Measurements from ENCODE around the gene KRT74. TPM values are rescaled to one million over a fixed set of nuclear protein-coding genes. Genes with fewer than 3 reads are reported as not detected.

Gene KRT74
- total and polyA plus RNA-seq, 2 donors: not detected

DNA sequence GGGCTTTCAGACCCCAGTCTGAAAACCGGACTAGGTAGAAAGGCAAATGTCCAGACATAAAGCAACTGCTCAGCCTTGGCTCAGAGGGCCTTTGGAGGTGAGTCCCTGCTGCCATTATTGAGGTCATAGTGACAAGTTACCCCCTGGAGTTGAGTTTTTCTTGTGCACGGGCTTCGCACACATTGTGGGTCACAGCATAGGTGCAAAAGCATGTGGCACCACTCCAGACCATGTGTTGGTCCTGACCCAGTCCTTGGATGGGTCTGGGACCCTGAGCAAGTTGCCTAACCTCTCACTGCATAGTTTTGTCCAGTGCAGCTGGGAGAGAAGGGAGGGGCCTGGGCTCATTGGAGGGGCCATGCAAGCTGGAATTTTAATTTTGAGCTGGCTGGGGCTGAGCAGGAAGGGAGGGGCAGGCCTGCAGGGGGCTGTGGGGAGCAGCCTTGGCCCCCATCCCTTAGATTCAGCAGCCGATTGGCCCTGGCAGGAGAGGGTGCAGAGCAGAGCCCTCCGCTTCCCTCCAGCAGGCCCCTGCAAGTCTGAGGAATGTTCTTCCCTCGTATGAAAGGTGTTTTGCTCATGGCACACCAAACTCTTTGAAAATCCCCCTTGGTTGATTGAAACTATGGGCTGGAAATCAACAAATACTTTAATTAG is 49.3 kb downstream of the KRT74 start:
- H3K27ac ChIP-seq (ENCODE audit: low read depth): no peak overlapping the region
- DNase-seq (ENCODE audit: extremely low spot score): no peak
- no peaks in the 10 kb centered on the region for H3K36me3 ChIP-seq (ENCODE audit: insufficient read depth)
- 71% methylated on average over 6 of the region's 6 CpGs for WGBS
- no peak overlapping the region for H3K4me3 ChIP-seq (ENCODE audit: low read depth, low read length)
- H3K4me1 ChIP-seq (ENCODE audit: insufficient read depth): no peaks in the 10 kb centered on the region

DNA sequence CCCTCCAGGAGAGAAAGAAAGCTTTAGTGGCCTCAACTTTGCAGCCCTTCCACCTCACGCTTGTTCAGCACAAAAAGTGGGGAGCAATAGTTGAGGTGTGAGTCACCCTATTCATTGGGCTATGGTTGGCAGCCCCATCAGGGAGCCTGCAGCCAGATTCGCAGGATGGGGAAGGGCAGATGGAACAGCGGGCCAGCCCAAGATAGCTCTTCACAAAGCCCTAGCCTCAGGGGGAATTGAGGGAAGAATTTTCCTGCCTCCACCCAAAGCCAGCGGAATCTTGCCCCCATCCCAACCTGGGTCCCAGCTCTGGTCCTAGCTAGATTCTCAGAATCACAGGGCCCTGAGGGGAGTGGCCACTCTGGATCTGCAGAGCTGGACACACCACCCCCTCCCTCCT is 49.8 kb downstream of the KRT74 start:
- Histone ChIP-seq H3K4me1 (ENCODE audit: insufficient read depth) (no peaks in the 10 kb centered on the region), H3K36me3 (ENCODE audit: insufficient read depth) (no peaks in the 10 kb centered on the region), H3K27ac (ENCODE audit: low read depth) (no peak overlapping the region), H3K4me3 (ENCODE audit: low read depth, low read length) (no peak overlapping the region)
- 92% methylated on average over 4 of the region's 4 CpGs for WGBS
- DNase-seq (ENCODE audit: extremely low spot score): no peak

DNA sequence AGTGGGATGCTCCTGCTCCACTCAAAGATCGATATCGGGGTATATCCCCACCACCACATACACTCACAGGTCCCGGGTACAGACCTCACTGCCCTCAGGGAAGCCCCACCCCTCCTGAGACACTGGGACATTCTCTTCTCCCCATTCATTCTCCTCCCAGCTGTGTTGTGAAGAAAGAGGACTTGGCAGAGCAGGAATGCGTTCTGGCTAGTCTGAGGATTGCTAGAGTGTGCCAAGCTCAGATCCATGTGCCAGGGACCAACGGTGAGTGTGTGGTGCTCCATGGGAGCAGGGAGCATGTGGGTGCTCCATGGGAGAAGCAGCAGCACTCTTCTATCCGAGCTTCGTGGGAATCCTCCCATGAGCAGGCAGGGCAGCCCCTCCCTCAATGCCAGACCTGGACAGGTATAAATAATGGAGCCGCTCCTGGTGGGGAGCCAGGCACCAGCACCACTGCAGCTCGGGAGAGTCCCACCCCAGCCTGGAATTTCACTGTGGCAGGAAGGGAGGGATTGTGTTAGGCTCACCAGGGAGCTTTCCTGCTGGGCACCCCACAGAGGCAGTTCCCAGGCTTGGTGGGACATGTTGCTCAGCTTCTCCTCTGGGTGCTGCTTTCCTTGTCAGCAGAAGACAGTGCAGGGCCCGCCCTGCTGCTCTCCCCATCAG is 51.2 kb downstream of the KRT74 start:
- Histone ChIP-seq H3K4me1 (ENCODE audit: insufficient read depth) (no peaks in the 10 kb centered on the region), H3K36me3 (ENCODE audit: insufficient read depth) (no peaks in the 10 kb centered on the region), H3K27ac (ENCODE audit: low read depth) (no peak overlapping the region), H3K4me3 (ENCODE audit: low read depth, low read length) (no peak overlapping the region)
- no peak for DNase-seq (ENCODE audit: extremely low spot score)
- WGBS: 76% methylated on average over 10 of the region's 10 CpGs

DNA sequence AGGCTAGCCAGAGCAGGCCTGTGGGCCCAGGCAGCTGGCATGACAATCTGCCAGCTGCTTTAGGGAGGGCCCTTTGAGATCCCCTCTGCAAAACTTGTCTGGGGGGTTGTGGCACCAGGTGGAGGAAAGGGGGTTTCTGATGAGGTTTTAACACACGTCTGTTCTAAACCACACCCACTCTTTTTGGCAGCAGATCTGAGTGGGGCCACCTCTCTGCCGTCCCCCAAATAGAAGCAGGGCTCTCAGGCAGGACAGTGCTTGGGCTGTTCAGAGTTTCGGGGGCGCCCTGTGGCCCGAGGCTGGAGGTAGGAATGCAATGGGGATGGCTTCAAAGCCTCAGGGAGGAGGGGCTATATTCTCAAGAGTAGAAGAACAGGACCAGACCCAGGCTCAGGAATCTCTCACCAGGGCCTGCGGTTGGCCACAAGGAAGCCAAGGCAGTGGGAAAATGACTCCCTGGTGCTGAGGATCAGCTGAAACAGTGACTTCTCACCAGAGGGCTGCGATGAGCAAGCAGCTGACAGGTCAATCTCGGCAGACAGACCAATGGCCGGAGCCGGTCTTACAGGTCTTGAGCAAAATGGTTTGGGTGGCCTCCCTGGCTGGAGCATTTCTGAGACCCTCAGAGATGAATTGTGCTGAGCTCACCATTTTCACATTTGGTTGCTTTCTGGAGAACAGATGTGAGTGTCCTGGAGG is 51.9 kb downstream of the KRT74 start:
- Histone ChIP-seq H3K4me3 (ENCODE audit: low read depth, low read length) (no peak overlapping the region), H3K27ac (ENCODE audit: low read depth) (no peak overlapping the region), H3K4me1 (ENCODE audit: insufficient read depth) (no peaks in the 10 kb centered on the region), H3K36me3 (ENCODE audit: insufficient read depth) (no peaks in the 10 kb centered on the region)
- WGBS: 79% methylated on average over 10 of the region's 10 CpGs
- DNase-seq (ENCODE audit: extremely low spot score): no peak

DNA sequence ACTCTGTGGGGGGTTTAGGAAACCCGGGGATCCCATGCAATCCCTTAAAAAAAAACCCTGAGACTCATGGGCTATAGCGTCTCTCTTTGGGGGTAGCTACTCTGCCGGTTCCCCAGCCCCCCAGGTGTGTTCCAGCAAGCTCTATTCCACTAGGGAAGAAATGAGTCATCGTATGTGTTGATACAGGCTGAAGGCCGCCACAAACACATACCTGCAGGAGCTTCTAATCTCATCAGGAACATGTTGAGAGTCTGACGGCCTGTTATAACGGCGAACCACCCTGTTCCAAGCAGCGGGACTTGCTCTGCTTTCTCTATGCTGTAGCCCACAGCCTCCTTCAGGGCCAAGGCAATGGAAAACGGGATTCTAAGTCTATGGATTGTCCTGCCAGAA is 52.5 kb downstream of the KRT74 start:
- no peak overlapping the region for H3K27ac ChIP-seq (ENCODE audit: low read depth)
- WGBS: 81% methylated on average over 10 of the region's 10 CpGs
- H3K4me3 ChIP-seq (ENCODE audit: low read depth, low read length): no peak overlapping the region
- no peaks in the 10 kb centered on the region for H3K4me1 ChIP-seq (ENCODE audit: insufficient read depth)
- no peak for DNase-seq (ENCODE audit: extremely low spot score)
- no peaks in the 10 kb centered on the region for H3K36me3 ChIP-seq (ENCODE audit: insufficient read depth)

DNA sequence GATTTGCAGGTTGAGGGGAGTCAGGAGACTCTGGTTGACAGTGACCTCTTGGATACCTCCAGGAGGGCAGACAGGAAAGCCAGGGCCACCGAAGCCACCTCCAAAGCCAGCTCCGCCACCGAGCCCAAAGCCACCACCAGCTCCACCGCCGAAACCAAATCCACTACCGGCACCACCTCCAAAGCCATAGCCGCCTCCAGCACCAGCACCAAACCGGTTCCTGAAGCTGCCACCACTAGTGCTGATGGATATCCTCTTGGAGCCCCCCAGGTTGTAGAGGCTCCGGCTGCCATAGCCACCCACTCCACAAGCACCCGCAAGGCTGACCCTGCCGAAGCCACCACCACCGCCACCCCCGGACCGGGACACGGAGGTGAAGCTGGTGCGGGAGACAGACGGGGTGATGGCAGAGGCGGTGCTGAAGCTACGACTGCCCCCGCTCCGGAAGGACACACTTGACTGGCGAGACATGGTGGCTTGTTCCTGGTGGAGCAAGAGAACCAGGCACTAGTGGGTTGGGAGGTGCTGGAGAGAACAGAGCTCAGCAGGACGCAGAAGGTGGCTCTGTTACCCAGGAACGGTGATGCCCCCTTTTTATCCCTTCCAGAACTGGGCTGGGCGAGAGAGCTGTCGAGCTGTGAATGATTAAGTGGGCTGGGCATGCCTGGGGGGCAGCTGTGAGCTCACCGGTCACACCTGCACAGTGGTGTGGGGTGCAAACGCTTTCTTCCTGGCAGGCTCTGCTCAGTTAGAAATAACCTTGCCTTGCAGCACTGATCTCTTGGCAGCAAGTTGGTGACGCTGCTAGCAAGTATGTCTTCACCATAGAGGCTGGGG is 53.6 kb downstream of the KRT74 start, which contains the start of gene KRT5:
TSS of gene KRT5 (minus strand) at position 569 of the 837 bp plus-strand sequence. CDS start at position 471, 98 bp downstream.
- Histone ChIP-seq H3K36me3 (ENCODE audit: insufficient read depth) (no peaks in the 10 kb centered on the region), H3K4me3 (ENCODE audit: low read depth, low read length) (no peak within 1 kb of the TSS), H3K27ac (ENCODE audit: low read depth) (no peak within 1 kb of the TSS), H3K4me1 (ENCODE audit: insufficient read depth) (no peaks in the 10 kb centered on the region)
- WGBS: 84% methylated on average over 29 of the region's 29 CpGs
- no peak for DNase-seq (ENCODE audit: extremely low spot score)

DNA sequence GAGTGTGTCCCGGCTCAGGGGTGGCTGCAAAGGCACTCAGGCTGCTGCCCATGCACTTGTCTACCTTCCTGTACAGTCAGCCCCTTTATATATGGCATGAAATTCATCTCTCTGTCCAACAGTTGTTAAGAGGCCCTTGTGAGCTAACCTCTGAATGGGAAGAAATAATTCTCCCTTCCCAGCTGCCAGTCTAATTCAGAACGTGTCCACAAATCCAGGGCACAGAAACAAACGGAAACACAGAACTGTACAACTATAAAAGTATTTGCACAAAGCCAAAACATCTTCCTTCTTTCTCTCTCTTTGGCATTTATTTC is 54.3 kb downstream of the KRT74 start:
- no peaks in the 10 kb centered on the region for H3K36me3 ChIP-seq (ENCODE audit: insufficient read depth)
- no peaks in the 10 kb centered on the region for H3K4me1 ChIP-seq (ENCODE audit: insufficient read depth)
- WGBS: 83% methylated on average over 3 of the region's 3 CpGs
- DNase-seq (ENCODE audit: extremely low spot score): no peak
- no peak overlapping the region for H3K27ac ChIP-seq (ENCODE audit: low read depth)
- H3K4me3 ChIP-seq (ENCODE audit: low read depth, low read length): no peak overlapping the region

DNA sequence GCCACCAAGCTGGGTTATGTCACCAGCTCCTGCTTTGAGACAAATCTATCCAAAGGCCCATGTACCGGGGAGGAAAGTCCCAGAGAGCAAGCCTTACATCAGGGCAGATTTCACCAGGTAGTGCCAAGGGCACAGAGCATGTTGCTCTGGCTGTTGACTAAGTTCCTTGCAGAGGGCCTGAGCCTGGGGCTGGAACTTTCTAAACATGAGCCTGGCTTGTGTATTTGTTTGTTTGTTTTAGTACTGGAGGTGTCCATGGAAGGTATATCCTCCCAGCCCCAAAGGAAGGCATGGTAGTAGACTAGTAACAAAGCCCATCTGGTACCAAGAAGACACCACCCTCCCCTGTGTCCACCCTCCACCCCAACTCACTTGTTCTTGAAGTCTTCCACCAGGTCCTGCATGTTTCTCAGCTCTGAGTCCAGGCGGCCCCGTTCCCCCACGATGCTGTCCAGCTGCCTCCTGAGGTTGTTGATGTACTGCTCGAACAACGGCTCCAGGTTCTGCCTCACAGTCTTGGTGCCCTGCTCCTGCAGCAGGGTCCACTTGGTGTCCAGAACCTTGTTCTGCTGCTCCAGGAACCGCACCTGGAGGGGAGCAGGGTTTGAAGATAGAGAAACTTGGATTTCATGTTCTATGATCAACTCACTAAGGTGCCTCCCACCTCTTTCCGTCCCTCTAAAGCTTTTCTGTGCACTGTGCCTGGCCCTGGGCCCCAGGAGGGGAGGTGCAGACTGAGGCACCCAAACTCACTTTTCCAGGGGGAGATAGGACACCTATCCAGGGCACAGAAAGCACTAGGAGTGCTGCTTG is 54.9 kb downstream of the KRT74 start:
- Histone ChIP-seq H3K4me3 (ENCODE audit: low read depth, low read length) (no peak overlapping the region), H3K4me1 (ENCODE audit: insufficient read depth) (no peaks in the 10 kb centered on the region), H3K36me3 (ENCODE audit: insufficient read depth) (no peaks in the 10 kb centered on the region), H3K27ac (ENCODE audit: low read depth) (no peak overlapping the region)
- no peak for DNase-seq (ENCODE audit: extremely low spot score)
- WGBS: 81% methylated on average over 8 of the region's 8 CpGs

DNA sequence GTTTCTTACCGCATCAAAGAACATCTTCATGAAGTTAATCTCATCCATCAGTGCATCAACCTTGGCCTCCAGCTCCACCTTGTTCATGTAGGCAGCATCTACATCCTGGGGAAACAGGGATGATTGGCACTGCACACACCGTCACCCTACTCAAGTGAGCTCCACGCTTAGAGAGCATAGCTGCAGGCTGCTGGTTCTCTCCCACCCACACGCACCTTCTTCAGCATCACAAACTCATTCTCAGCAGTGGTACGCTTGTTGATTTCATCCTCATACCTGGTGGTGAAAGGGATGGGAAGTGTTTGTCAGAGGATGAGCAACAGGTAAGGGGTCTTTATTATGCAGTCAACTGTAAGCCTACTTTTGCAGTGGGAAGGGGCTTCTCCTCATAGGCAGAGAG is 55.8 kb downstream of the KRT74 start:
- Histone ChIP-seq H3K4me1 (ENCODE audit: insufficient read depth) (no peaks in the 10 kb centered on the region), H3K27ac (ENCODE audit: low read depth) (no peak overlapping the region), H3K4me3 (ENCODE audit: low read depth, low read length) (no peak overlapping the region), H3K36me3 (ENCODE audit: insufficient read depth) (no peaks in the 10 kb centered on the region)
- DNase-seq (ENCODE audit: extremely low spot score): no peak
- WGBS: 95% methylated on average over 5 of the region's 5 CpGs

DNA sequence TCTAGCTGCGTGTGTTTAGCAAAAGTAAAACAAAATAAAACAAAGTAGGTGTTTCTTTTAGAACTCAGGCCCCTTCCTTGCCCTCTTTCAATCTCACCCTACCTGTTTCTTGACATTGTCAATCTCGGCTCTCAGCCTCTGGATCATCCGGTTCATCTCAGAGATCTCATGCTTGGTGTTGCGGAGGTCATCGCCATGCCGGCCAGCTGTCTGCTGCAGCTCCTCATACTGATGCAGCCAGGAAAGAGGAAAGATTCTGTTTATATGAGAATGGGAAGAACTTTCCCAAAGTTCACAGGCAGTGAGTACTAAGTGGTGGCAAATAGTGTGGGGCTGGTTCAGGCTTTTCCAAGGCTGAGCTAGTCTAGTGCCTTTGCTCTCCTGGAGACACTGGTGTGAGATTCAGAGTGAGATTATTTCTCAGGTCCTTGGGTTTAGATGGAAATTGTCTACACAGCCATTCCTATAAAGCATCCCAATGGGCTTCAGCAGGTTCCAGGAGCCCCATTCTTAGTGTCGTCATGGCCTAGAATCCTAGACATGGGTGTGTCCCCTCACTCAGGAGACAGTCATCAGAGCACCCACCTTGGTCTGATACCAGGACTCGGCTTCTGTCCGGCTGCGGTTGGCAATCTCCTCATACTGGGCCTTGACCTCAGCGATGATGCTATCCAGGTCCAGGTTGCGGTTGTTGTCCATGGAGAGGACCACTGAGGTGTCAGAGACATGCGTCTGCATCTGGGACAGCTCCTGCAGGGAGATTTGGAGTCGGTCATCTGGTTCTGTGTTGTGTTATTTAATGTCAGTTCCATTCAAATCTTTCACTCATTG is 56.4 kb downstream of the KRT74 start:
- H3K4me3 ChIP-seq (ENCODE audit: low read depth, low read length): no peak overlapping the region
- DNase-seq (ENCODE audit: extremely low spot score): no peak
- H3K27ac ChIP-seq (ENCODE audit: low read depth): no peak overlapping the region
- 91% methylated on average over 14 of the region's 14 CpGs for WGBS
- H3K4me1 ChIP-seq (ENCODE audit: insufficient read depth): no peaks in the 10 kb centered on the region
- no peaks in the 10 kb centered on the region for H3K36me3 ChIP-seq (ENCODE audit: insufficient read depth)

DNA sequence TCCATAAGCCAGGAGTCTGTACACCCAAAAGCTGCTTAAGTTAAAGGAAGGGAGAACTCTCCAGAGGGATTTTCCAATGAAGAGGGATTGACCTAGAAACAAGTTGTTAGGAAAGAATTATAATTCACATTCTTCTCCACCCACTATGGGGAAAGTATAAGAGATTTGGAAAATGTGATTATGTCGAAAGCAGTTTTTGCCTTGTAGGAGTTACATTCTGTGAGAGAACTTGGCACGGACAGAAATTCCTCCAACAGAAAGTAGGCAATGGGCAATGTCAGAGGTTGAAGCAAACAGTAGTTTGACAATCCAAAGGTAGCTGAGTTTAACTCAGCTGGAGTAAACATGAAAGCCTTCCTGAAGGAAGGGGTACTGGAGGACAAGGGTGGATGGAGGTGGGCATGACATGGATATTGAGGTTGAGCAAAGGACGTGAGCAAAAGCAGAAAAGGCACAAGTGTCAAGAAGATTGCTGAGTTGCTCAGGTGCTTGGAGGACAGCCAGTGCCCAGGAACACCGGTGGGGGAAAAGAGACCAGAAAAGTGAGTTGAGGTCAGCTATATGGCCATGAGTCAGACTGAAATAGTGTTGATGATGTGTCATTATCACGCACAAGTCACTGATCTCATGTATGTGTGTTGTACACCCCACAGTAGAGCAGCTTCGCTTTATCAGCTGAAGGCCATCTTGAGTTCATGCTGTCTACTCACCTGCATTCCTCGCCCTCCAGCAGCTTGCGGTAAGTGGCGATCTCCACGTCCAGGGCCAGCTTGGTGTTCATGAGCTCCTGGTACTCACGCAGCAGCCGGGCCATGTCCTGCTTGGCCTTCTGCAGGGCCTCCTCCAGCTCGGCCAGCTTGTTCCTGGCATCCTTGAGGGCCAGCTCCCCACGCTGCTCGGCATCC is 57.5 kb downstream of the KRT74 start:
- H3K4me3 ChIP-seq (ENCODE audit: low read depth, low read length): no peak overlapping the region
- H3K27ac ChIP-seq (ENCODE audit: low read depth): no peak overlapping the region
- no peaks in the 10 kb centered on the region for H3K4me1 ChIP-seq (ENCODE audit: insufficient read depth)
- no peaks in the 10 kb centered on the region for H3K36me3 ChIP-seq (ENCODE audit: insufficient read depth)
- no peak for DNase-seq (ENCODE audit: extremely low spot score)
- 88% methylated on average over 15 of the region's 15 CpGs for WGBS
